HT-29 (cell line): ENCODE measurements around the gene SCMH1. TPM values are rescaled to one million over a fixed set of nuclear protein-coding genes. Genes with fewer than 3 reads are reported as not detected.
"Not testable (repeated sequence)": the region's sequence is repeated elsewhere in the genome, so short reads cannot be mapped to it uniquely, and the experiment has no call there.

Source experiments
- DNase-seq: peaks from one replicate; pipeline ENCODE4 v3.0.0-alpha.2; 2015; ENCODE audit warnings: low spot score
- total RNA-seq: library from RNA; depleted of rRNA; stranded (reverse); fragments of >200 nt; shearing (Covaris generic); gene quantifications from 2 replicates; pipeline ENCODE4 v1.2.3, GENCODE V29; 2014

The SCMH1 gene
- total RNA-seq, 1 experiment from 2014 or later, result 24.7 TPM

DNA sequence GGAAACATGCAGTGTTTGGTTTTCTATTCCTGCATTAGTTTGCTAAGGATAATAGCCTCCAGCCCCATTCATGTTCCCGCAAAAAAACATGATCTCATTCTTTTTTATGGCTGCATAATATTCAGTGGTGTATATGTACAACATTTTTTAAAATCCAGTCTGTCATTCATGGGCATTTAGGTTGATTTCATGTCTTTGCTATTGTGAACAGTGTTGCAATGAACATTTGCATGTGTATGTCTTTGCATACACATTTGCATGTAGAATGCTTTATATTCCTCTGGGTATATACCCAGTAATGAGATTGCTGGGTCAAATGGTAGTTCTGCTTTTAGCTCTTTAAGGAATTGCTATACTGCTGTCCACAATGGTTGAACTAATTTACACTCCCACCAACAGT lies 9.0 kb upstream of the SCMH1 start:
- DNase-seq, result not testable (repeated sequence)

DNA sequence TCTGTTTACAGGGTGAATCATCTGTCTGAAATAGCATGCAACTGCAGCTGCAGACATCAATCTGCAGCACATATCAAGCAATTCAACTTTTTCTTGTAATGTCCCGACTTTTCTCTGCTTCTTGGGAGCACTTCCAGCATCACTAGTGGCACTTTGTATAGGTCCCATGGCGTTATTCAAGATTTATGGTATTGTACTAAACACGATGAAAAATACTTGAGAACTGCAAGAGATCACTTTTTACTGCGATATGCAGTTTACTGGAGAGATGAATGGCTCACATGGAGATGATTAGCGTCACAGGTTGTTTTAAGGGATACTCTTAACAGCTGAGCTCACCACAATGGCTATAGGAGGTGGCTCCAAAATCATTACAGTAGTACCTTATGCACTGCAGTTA lies 7.2 kb upstream of the SCMH1 start:
- no peak for DNase-seq

DNA sequence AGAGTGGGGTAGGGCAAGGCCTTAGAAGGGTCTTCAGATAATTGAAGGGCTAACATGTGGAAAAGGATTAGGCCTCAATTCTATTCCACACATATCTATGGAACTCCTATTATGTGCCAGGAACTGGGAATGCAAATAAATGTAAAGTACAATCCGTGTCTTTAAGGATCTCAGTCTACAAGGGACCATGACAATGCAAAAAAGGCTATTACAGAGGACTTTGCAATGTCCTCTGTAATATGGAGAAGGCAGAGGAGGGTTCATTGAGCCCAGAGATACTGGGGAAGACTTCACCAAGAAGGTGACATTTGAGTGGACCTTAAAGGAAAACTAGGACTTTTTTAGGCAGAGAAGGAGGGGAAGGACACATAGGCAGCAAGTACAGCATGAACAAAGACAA lies 4.5 kb upstream of the SCMH1 start:
- no peak for DNase-seq

DNA sequence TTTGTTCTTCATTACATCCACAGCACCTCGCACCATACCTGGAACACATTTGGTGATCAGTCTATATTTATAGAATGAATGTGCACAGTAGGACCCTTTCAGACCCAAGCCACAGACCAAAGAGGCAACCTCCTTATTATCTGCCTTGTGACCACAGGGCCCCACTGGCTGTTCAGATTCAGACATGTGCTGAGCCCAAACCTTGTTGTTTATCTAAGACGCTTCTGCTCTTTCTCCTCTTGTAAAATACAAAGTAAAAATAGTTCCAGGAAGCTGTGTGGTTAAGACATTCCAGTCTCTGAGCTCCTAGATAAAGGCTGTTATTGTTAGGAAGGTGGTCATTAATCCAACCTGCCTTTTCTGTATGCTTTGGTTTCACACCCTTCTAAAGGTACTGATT lies 3.6 kb upstream of the SCMH1 start:
- DNase-seq, result peak; percentile 47

DNA sequence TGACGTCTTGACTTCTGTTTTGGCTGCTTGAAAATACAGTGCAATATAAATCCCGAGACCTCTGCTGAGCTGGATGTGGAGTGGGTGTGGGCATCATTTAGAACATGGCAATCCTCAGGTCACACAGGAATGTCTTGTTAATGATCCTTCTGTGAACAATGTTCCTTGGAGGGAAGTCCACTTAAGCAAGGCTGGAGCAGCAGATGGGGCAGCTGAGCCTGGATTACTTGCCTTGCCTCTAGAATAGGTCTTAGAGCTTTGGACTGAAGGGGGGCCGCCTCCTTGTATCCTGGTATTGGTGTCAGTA lies 926 bp upstream of the SCMH1 start:
- DNase-seq, result no peak

DNA sequence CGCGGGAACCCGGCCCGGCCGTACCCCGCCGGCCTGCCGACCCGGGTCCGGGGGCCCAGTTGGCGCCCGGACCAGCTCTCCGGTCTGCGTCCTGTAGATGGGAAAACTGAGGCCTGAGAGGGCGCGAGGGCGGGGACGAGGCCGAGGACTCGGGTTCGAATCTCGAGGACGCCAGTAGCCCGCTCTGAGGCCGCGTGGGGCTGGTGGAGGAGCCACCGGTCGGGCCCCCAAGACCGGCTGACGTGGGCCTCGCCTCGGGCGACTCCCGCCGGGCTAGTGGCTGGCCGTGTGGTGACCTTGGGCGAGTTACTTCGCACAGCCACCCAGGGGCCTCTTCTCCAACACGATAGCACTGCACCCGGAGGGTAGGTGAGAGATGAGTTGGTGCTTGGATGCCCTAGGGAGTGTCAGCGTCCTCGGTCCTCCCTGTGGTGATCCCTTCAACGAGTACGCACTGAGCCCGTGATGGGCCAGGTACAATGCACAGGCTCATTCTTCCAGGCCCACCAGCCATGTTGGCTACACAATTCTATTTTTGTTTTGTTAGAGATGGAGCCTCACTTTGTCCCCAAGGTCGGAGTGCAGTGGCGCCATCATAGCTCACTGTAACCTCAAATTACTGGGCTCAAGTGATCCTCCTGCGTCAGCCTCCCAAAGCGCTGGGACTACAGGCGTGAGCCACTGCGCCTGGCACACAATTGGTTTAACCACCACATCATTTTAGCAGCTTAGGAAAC lies 404 bp upstream of the SCMH1 start:
- no peak for DNase-seq

DNA sequence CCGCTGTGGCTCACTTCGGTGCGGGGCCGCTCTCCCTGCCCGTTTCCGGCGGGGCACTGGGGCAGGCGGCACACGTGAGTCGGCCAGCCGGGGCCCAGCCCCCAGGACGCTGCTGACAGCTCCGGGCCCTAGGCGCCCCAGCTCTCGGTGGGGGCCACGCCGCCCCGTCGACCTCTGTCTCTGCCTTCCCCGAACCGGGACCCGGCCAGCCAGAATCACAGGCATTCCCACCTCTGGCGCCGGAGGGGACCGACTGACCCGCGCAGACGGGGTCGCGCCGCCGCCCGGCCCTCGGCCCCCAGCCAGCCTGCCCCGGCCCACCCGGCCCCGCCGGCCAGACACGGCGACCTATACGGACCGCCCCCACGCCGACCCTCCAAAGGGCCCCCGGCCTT lies 755 bp downstream of the SCMH1 start:
- DNase-seq, result peak; percentile 41

DNA sequence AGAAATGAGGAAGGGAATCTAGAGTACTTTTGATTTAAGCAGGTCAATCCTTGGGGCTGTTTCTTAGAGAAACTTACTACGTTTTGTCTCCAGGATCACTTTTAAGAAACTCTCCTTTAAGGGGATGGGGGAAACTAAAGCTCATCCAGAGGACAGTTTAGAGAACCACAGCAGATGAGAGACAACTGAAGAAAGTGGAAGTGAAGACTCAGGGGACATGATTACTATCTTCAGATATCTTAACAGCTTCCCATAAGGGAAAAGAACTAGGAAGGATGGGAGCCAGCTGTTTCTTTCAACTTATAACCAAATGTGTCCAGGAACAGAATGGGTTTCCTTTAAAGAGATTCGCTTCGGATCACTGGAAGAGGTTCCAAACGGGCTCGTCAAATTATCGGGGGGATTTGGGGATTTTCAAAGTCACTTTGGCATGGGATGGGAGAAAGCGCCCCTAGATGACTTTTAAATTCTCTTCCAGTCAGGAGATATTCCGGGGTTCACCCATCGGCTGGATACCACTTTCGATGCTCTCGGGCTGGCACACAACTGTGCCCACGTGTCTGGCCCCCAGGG lies 1.2 kb downstream of the SCMH1 start:
- peak; percentile 25 for DNase-seq

DNA sequence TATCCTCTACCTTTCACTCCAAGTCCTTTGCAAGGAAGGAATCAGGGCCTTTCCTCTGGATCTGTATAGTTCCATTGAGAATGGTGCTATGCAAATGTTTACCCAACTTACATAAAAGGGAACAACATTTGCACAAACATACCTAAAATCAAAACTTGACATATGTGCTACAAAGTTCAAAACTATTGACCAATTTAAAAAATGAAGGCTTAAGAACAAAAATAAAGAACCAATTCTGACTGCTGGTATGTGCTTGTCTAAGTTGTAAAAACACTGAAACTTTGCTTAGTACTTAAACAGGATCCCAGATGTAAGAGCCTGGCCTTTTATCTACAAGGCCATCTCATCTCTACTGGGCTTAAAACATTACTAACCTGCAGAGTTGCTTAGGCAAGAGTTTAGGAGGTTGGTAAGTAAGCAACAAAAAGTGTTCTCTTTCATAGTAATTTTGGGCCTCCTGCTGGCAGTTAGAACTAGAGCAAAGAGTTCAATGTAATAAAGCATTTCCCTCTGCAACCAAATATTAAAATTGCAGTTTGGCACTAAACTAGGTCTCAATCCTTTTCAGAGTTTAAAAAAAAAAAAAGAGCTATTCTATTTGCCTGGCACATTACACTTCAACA lies 2.0 kb downstream of the SCMH1 start:
- peak; percentile 49 for DNase-seq

DNA sequence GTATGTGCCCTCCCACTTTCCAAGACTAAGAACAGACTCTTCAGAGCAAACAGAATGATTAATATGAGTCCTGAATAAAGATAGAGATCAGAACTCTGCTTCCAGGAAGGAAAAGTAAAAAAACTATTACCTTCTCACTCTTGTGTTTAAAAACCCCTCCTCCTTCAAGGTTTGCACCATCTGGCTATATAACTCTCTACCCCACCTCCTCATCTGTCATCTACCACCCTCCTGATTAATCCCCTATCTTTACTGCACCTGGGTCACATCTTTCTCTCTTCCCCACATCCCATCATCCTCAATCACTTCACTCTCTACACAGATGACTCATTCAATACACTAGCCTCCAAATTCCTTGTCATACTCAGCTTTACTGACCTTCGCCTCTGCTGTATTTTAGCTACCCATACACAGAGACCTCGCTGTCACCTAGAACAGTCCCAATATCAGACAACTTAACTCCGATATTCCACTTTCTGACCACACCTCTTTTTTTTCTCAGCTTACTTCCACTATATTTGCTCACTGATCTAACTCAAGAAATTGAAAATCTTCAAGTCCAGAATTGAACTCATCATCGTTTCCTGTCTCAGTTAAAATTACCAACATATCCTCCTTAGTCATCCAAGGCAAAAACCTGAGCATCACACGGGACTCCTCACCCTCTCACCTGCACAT lies 3.7 kb downstream of the SCMH1 start:
- peak; percentile 46 for DNase-seq

DNA sequence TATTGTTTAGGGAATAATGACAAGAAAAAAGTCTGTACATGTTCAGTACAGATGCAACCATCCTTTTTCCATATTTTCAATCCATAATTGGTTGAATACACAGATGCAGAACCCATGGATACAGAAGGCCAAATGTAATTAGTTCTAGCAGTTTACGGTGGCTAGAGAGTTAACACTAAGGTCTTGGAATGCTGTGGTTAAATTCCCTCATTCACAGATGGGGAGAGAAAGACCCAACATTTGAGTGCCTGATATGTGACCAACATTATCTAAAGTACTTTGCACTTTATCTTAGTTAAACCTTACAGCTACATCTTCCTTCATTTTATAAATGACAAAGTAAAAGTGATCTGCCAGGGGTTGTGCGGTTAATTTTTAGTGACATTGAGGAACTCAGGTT lies 5.3 kb downstream of the SCMH1 start:
- DNase-seq, result no peak

DNA sequence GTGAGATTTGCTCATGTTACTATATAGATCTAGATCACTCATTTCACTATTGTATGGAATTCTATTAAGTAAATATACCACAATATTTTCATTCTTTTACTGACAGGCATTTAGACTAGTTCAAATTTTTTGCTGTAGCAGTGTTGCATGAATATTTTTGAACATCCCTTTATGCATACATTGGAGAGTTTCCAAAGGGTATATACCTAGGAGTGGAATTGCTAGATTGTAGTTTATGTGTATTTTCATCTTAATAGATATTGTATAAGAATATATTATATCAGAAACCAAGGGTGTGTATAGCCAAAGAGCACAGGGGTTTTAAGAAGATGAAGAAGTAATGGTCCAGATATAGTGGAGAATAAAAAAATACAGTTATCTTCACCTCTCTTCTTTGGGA lies 6.2 kb downstream of the SCMH1 start:
- DNase-seq, result no peak

DNA sequence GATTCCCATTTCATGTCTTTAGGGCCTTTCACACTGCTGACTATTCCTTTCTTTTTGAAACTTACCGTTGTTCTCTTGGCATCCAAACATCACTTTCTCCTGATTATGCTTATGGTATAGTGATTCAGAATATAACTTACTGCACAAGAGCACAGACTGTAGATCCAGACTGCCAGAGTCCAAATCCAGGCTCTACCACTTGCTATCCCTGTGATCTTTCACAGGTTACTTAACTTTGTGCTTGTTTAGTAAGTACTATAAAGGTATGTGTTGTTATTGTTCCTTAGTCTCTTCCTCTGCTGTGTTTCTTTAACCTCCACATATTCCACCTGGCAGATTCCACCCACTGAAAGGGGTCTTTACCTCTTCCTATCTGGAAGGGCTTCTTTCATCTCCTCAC lies 8.4 kb downstream of the SCMH1 start:
- DNase-seq, result no peak

DNA sequence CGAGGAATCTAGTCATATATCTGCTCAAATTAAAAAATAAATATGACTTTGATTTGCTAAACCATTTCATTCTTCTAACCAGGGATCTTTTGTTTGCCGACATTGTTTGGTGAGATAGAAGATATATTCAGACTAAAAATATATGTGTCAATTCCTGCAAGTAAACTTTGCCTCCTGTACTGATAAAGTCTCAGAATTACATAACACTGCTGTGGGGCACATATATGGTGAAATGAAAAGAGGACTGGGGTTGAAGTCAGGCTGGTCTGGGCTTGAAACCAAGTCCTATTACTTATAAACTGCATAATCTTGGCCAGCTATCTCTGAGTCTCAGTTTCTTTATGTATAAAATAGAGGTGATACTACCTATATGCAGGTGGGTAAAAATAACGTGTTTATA lies 9.8 kb downstream of the SCMH1 start:
- DNase-seq, result no peak

DNA sequence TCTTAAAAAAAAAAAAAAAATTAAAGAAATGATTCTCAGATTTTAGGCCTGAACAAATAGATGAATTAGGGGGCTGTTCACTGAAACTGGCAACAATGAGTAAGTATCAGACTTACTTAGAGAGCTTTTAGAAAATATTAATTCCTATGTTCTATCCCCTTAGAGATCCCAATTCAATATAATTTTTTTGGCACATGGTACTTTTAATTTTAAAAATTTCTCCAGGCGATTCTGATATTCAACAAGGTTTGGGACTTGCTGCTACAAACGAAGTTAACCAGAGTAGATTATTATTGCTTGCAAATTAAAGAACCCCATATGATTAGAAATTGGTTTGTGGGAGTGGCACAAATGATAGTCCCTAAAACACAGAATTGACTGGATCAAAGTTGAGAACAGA lies 11.4 kb downstream of the SCMH1 start:
- DNase-seq, result no peak

DNA sequence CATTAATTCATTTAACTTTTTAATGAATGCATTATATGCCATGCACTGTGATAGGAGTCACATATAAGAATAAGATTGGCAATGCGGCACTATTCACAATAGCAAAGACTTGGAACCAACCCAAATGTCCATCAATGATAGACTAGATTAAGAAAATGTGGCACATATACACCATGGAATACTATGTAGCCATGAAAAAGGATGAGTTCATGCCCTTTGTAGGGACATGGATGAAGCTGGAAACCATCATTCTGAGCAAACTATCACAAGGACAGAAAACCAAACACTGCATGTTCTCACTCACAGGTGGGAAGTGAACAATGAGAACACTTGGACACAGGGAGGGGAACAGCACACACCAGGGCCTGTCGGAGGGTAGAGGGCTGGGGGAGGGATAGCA lies 12.9 kb downstream of the SCMH1 start:
- DNase-seq, result not testable (repeated sequence)

DNA sequence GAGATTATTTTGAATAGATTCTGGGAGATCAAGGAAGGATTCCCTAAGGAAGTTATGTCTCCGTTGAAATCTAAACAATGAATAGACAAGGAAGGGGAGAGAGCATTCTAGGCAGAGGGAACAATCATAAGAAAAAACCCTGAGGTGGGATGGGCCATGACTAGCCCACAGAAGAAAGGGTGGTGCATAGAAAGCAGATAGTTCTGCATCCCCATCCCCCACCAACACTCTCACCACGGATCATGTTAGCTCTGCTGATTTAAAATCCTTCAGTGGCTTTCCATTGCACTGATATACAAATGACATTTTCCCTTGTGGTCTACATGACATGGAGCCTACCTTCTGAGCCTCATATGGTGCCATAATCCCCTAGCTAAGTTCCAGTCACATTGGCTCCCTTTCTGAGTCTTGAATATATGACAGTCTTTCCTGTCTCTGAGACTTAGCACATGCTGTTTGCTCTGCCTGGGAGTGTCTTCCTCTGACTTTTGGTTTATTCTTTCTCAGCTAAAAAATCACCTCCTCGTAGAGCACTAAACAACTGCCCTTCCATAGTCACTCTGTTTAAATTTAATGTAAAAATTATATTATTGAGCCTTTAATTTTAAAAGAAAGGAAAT lies 15.2 kb downstream of the SCMH1 start:
- no peak for DNase-seq

DNA sequence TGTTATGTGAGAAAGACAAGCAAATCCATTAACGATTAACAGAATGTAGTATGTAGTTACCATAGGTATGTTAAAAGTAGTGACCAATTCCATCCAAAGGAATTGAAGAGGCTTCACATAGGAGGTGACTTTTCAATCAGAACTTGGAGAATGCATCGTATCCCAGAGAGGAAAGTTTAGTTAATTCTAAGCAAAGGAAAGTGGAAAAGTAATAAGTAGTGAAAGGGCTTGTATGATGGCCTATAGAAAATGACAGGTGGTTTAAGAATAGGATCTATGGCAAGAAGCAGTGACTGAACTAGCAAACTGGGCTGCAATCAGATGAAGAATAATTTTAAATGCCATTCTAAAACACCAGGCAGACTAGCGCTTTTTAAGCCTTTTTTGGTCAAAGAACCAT lies 16.6 kb downstream of the SCMH1 start:
- DNase-seq, result no peak

DNA sequence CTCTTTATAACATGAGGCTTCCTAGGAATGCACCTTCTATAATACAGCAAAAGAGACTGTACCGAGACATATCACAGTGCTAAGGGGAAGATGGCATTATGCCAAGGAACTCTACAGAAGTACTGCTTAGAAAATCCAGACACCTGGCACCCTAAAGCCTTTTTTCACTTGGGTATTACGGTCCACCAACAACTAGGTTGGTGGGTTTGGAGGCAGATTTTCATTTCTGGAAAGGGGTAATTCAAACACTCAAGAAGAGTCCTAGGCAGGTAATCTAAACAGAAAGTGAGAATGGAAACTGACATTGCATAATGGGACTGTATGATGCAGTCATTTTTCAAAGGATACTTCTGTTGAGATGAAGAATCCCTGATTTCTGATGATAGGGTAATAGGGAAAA lies 19.6 kb downstream of the SCMH1 start:
- DNase-seq, result no peak

DNA sequence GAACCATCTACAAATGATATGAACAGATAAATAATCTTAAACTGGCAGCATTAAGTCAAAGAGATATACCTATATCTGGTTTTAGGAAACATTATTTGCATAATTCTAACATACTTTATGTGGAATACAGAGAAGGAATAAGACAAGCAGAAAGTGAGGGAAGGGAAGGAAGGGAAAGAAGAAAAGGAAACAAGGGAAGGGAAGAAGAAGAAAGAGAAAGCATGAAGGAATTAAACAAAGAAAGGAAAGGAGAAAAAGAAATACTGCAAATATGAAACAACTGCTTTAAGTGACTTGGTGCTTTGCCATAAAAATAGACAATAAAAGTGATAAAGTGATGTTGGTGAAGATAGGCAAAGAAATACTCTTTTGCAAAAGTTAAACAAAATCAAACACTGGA lies 20.1 kb downstream of the SCMH1 start:
- no peak for DNase-seq

DNA sequence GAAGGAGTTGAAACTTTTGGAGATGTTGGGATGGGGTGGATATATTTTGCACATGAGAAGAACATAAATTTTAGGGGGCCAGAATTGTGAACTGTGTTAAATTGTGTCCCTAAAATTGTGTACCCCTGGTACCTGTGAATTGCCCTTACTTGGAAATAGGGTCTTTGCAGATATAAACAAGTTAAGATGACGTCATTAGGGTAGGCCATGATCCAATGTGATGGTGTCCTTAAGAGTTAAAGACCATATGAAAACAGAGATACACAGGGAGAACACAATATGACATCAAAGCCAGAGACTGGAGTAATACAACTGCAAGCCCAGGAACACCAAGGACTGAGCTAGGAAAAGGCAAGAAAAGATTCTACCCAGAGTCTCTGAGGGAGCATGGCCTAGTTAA lies 24.0 kb downstream of the SCMH1 start:
- DNase-seq, result no peak

DNA sequence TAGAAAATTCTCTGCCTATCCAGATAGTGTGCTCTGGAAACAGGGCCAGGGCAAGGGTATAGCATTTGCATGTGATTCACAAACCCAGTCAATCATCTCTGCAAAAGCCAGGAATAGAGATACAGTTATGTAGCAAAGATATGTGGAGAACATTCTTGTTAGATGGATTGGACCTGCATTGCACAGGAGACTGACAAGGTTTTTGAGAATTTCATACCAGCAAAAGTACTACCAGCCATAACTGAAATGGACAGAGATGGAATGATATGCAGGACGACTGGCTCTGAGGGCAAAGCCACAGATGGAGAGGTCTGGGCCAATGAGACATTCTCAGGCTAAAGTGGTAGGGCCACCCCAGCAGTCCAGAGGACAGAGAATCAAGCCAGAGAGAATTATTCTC lies 24.7 kb downstream of the SCMH1 start:
- no peak for DNase-seq

DNA sequence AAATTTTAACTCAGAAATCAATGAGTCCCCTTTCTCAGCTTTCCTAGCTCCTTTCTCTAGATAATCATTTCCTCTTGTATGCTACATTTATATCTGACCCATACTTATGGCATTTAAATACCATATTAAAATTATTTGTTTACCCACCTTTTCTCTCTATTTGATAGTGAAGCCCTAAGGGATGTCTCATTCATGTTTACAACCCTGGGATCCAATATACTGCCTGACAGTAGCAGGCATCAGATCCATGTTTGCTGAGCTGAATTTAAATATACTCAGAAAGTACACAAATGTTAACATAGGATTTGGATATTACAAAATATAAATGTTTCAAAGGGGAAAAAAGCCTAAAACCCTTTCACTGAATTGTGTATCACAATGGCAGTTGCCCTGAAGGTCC lies 26.5 kb downstream of the SCMH1 start:
- DNase-seq, result no peak
